Heart left ventricle (tissue), 16 donors: ENCODE measurements around the gene TRIM38. TPM values are rescaled to one million over a fixed set of nuclear protein-coding genes. Genes with fewer than 3 reads are reported as not detected.

Experiments
- ATAC-seq, 4 donors: fragments of 200-7000 bp; cut with Tn5 transposase; one replicate each; pipeline ENCODE4 v1.9.1; 2020 to 2022; ENCODE audit warnings: moderate library complexity in 4 of 4, mild to moderate bottlenecking in 3 of 4, moderate number of reproducible peaks in 1 of 4
- DNase-seq, 5 donors: peaks; one replicate each; pipeline ENCODE4 v3.0.0-alpha.2; 2020
- H3K27ac ChIP-seq, 12 donors: fragments of 200-600 bp; sonication (generic) in 4 of 12; one replicate each; pipeline versions ENCODE4 v1.5.0 to v1.8.0; 2016 to 2022; ENCODE audit warnings: mild to moderate bottlenecking in 2 of 12
- H3K27me3 ChIP-seq, 9 donors: fragments of 200-600 bp; sonication (generic) in 2 of 9; one replicate each; pipeline versions ENCODE4 v1.5.1 to v1.8.0; 2016 to 2022; ENCODE audit warnings: mild to moderate bottlenecking in 3 of 9
- H3K36me3 ChIP-seq, 9 donors: fragments of 200-600 bp; sonication (generic) in 2 of 9; one replicate each; pipeline versions ENCODE4 v1.5.0 to v1.8.0; 2018 to 2022; ENCODE audit warnings: mild to moderate bottlenecking in 2 of 9
- H3K4me1 ChIP-seq, 12 donors: fragments of 200-600 bp; sonication (generic) in 4 of 12; one replicate each; pipeline versions ENCODE4 v1.5.0 to v1.8.0; 2016 to 2022; ENCODE audit warnings: mild to moderate bottlenecking in 3 of 12
- H3K4me3 ChIP-seq, 12 donors: fragments of 200-600 bp; sonication (generic) in 4 of 12; one replicate each; pipeline versions ENCODE4 v1.5.0 to v1.8.0; 2017 to 2022; ENCODE audit warnings: mild to moderate bottlenecking in 9 of 12, moderate library complexity in 4 of 12
- H3K9me3 ChIP-seq, 12 donors: fragments of 200-600 bp; sonication (generic) in 4 of 12; one replicate each; pipeline versions ENCODE4 v1.5.0 to v1.8.0; 2016 to 2022; ENCODE audit warnings: mild to moderate bottlenecking in 1 of 12
- POLR2A ChIP-seq, 2 donors: fragments of 450-650 bp; IDR thresholded peaks; one replicate each; pipeline ENCODE4 v1.6.1; 2017; ENCODE audit warnings: antibody characterized with exemption in 2 of 2, mild to moderate bottlenecking in 2 of 2, moderate library complexity in 2 of 2
- whole genome bisulfite sequencing, 4 donors: extraction: QIAGEN DNeasy Blood & Tissue Kit in 2 of 4; methylation state at CpG; one replicate each; pipeline versions ENCODE4 v1.1.5 to v1.1.7; 2013 to 2018; 5-methylcytosine and 5-hydroxymethylcytosine counted together
- intact Hi-C, 10 donors: fragments of 100-400 bp; cut with DNase I; formaldehyde crosslinking; loops; one replicate each; pipeline versions ENCODE4 v1.11.1 to v1.14.2; 2022
- polyA plus RNA-seq, 2 donors: library from polyadenylated mRNA; stranded (reverse); fragments of 200-250 nt; gene quantifications; one replicate each; pipeline ENCODE4 v1.2.3, GENCODE V29; 2013
- total RNA-seq, 9 donors: library from RNA; depleted of rRNA in 2 of 9; stranded (reverse); fragments of >200 nt in 2 of 9; fragmentation: NEBNext Ultra II Directional in 3 of 9; extraction: Animal tissue kit (Norgen Biotek cat#: 25700) in 3 of 9; gene quantifications; one replicate each; pipeline versions ENCODE4 v1.1.0 to v1.2.4, GENCODE V29; 2016 to 2023
- TF ChIP-seq, protein P1 (sequence below), 12 donors: fragments of 200-600 bp; sonication (generic) in 4 of 12; IDR thresholded peaks; one replicate each; pipeline versions ENCODE4 v1.5.0 to v1.8.0; 2018 to 2022; ENCODE audit warnings: antibody characterized with exemption in 12 of 12, mild to moderate bottlenecking in 5 of 12
- donor health status: ischemic (EF 13 %, LVEDD 7.1; RV severe dilation, severe dysfunction).
- donor health status: healthy with polysubstance abuse.
- donor health status: DM: no; HTN: yes; CAD: no.
- donor health status: DM: no; HTN: no; CAD: no.
- donor health status: ischemic (EF 25% LVEDD 6.9; RV normal size, moderate dysfunction).
- donor health status: ischemic (EF 25% LVEDD 5.7; RV mildly dilated, moderate dysfunction).
- donor health status: healthy.
- donor health status: DM: yes; HTN: yes; CAD: no.
- donor health status: ischemic (EF 35%, LVEDD 5.7; RV mildly dilated, moderate dysfunction).
- donor health status: nonischemic (EF 11% LVEDD 7.7; RV severe dilation, severe dysfunction).
- donor health status: DM: yes; HTN: yes; CAD: no.
- donor health status: PGD.
- donor health status: ischemic (EF 29% LVEDD 5.4; RV normal size, mild dysfunction).
- donor health status: nonischemic (EF 23%, LVEDD 6.1; RV moderate dilation, normal function).

The TRIM38 gene
- total and polyA plus RNA-seq, 11 donors: 1.5 to 8.4 (median 2.3) TPM

DNA sequence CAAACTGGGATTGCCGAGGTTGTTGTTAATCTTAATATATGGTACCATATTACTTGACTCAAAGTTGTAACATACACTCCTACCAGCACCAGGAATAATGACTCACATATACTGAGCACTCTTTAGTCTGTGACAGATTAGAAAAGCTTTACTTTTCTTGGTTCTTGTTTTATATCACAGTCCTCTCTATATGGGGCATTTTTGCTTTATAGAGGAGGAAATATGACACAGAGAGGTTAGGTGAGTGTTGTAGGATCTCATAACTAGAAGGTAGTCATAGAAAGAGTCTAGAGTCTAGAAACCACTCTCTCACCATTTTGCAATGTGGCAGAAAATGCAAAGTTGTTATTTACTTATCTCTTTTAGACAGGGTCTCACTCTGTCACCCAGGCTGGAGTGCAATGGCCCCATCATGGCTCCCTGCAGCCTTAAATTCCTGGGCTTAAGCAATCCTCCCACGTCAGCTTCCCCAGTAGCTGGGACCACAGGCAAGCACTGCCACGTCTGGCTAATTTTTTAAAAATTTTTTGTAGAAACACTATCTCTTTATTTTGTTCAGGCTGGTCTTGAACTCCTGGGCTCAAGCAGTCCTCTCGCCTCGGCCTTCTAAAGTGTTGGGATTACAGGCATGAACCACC is 13.4 kb downstream of the TRIM38 start:
- ATAC-seq (no peak), DNase-seq (no peak)
- WGBS, 4 donors: 90 to 96% (median 93%) methylated on average over 5 of the region's 5 CpGs
- H3K4me3 ChIP-seq: no peak overlapping the region
- no peaks in the 10 kb centered on the region for H3K27me3 ChIP-seq
- intact Hi-C loops: no loop called here
- H3K27ac ChIP-seq: no peak overlapping the region
- peaks cover 0 to 100% (median 97%) of the 10 kb centered on the region in 9 donors for H3K36me3 ChIP-seq
- H3K9me3 ChIP-seq: no peaks in the 10 kb centered on the region
- peaks cover 0 to 11% (median 6%) of the 10 kb centered on the region in 12 donors for H3K4me1 ChIP-seq
- no peak for TF ChIP-seq POLR2A (IDR thresholded peaks at IDR 0.05)
- TF ChIP-seq, protein P1, sequence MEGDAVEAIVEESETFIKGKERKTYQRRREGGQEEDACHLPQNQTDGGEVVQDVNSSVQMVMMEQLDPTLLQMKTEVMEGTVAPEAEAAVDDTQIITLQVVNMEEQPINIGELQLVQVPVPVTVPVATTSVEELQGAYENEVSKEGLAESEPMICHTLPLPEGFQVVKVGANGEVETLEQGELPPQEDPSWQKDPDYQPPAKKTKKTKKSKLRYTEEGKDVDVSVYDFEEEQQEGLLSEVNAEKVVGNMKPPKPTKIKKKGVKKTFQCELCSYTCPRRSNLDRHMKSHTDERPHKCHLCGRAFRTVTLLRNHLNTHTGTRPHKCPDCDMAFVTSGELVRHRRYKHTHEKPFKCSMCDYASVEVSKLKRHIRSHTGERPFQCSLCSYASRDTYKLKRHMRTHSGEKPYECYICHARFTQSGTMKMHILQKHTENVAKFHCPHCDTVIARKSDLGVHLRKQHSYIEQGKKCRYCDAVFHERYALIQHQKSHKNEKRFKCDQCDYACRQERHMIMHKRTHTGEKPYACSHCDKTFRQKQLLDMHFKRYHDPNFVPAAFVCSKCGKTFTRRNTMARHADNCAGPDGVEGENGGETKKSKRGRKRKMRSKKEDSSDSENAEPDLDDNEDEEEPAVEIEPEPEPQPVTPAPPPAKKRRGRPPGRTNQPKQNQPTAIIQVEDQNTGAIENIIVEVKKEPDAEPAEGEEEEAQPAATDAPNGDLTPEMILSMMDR (IDR thresholded peaks at IDR 0.05): no peak

- Histone ChIP-seq H3K27ac (no peak overlapping the region), H3K4me3 (no peak overlapping the region), H3K4me1 (no peaks in the 10 kb centered on the region), H3K9me3 (no peaks in the 10 kb centered on the region), H3K36me3 (peaks cover 0 to 100% (median 96%) of the 10 kb centered on the region in 9 donors), H3K27me3 (no peaks in the 10 kb centered on the region)
- ATAC-seq (no peak), DNase-seq (no peak)
- intact Hi-C loops: no loop called here
- WGBS, 4 donors: 79 to 92% (median 85%) methylated on average over 2 of the region's 2 CpGs
- TF ChIP-seq, protein P1 (IDR thresholded peaks at IDR 0.05): no peak
- no peak for TF ChIP-seq POLR2A (IDR thresholded peaks at IDR 0.05)
Measured at GRCh38 chr6:25980935-25981334, 18.3 kb downstream of the TRIM38 start.

DNA sequence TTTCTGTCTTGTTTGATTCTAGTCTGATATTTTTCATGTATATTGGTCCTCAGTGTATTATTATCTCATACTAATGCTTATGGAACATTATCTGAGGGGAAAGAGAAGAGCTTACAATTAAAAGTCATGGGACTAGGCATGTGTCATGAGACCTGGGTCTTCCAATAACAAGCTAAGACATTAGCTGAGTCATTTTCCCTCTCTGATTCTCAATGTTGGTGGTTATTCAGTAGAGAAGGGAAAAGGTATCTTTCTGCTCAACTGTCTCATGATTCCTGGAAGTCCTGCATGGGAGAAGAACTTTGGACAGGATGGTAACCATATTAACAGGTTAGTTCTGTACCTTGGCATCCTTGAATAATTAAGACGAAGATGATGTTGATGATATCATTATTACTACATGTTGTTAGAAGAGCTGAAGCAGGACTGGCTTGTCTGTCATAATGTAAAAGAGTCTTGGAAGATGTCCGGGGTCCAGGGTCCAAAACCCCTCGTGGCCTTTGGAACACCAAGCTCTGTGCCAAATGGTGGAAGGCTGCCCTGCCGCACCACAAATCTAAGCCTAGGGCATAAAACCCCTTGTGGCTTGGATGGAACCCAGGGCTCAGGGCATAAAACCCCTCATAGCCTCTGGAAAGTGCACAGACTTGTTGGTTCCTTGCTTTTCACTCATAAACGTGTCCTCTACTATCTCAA is 19.1 kb downstream of the TRIM38 start:
- 92 to 96% (median 92%) methylated on average over 5 of the region's 5 CpGs for WGBS, 4 donors
- Histone ChIP-seq H3K4me1 (no peaks in the 10 kb centered on the region), H3K4me3 (no peak overlapping the region), H3K9me3 (no peaks in the 10 kb centered on the region), H3K27me3 (no peaks in the 10 kb centered on the region), H3K36me3 (peaks cover 0 to 96% (median 91%) of the 10 kb centered on the region in 9 donors), H3K27ac (no peak overlapping the region)
- TF ChIP-seq POLR2A (IDR thresholded peaks at IDR 0.05): no peak
- TF ChIP-seq, protein P1 (IDR thresholded peaks at IDR 0.05): no peak
- DNase-seq (no peak), ATAC-seq (no peak)
- intact Hi-C loops: no loop called here

DNA sequence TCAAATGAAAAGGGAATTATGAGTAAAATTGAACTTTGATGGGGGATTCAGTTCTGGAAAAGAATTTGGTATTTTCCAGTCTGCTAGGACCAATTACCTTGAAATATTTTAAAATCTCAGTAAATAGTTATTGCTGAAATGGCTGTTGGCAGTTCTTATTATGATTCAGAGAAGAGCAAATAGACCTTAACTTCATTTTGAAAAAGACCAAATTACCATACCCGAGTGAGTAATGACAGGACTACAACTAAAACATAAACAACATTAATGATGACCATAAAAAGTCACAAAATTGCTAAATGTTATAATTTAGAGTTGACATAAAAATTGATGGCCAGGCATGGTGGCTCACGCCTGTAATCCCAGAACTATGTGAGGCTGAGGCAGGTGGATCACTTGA is 21.7 kb downstream of the TRIM38 start:
- ATAC-seq (no peak), DNase-seq (no peak)
- 90 to 95% (median 92%) methylated on average over 2 of the region's 2 CpGs for WGBS, 4 donors
- Histone ChIP-seq H3K27me3 (no peaks in the 10 kb centered on the region), H3K36me3 (peaks cover 0 to 86% (median 74%) of the 10 kb centered on the region in 9 donors), H3K4me3 (no peak overlapping the region), H3K4me1 (no peaks in the 10 kb centered on the region), H3K9me3 (no peaks in the 10 kb centered on the region), H3K27ac (no peak overlapping the region)
- intact Hi-C loops: no loop called here
- TF ChIP-seq, protein P1 (IDR thresholded peaks at IDR 0.05): no peak
- no peak for TF ChIP-seq POLR2A (IDR thresholded peaks at IDR 0.05)
